Testis (tissue), 3 donors: ENCODE measurements around the gene CEP72. TPM values are rescaled to one million over a fixed set of nuclear protein-coding genes. Genes with fewer than 3 reads are reported as not detected.

Experiments
- DNase-seq: peaks from one replicate; pipeline ENCODE4 v3.0.0-alpha.2; 2019
- H3K27ac ChIP-seq, 2 donors: fragments of 200-600 bp; sonication (generic); one replicate each; pipeline ENCODE4 v1.5.1; 2019
- H3K27me3 ChIP-seq: fragments of 200-600 bp; sonication (generic); one replicate; pipeline ENCODE4 v1.5.1; 2019
- H3K36me3 ChIP-seq: fragments of 200-600 bp; sonication (generic); one replicate; pipeline ENCODE4 v1.5.1; 2017; ENCODE audit warnings: low read depth; ENCODE audit errors: missing control alignments
- H3K4me1 ChIP-seq: fragments of 200-600 bp; sonication (generic); one replicate; pipeline ENCODE4 v1.5.1; 2019
- H3K4me3 ChIP-seq, 2 donors: fragments of 200-600 bp; sonication (generic); one replicate each; pipeline ENCODE4 v1.5.1; 2017 to 2019
- H3K9me3 ChIP-seq: fragments of 200-600 bp; sonication (generic); one replicate; pipeline ENCODE4 v1.5.1; 2017
- POLR2A ChIP-seq: fragments of 450-650 bp; IDR thresholded peaks from one replicate; pipeline ENCODE4 v1.6.1; 2017; ENCODE audit warnings: antibody characterized with exemption, mild to moderate bottlenecking, moderate library complexity
- WGBS, 2 donors: methylation state at CpG; one replicate each; pipeline ENCODE4 v1.1.5; 2018; 5-methylcytosine and 5-hydroxymethylcytosine counted together
- intact Hi-C: fragments of 100-400 bp; cut with DNase I; formaldehyde crosslinking; loops from one replicate; pipeline ENCODE4 v1.15.1; 2023; ENCODE audit warnings: low total_unique reads
- polyA plus RNA-seq: library from polyadenylated mRNA; stranded (reverse); fragments of 350-450 nt; fragmentation: Illumina TruSeq; extraction: RNeasy Lipid Tissue Mini Kit (QIAGEN cat#74804); gene quantifications from one replicate; pipeline ENCODE4 v1.2.3, GENCODE V29; 2014; ENCODE audit warnings: low read depth, low replicate concordance; ENCODE audit not compliant: insufficient read depth
- total RNA-seq, 2 donors: library from RNA; depleted of rRNA; stranded (reverse); fragments of >200 nt; gene quantifications; one replicate each; pipeline ENCODE4 v1.2.3, GENCODE V29; 2016
- TF ChIP-seq, protein P1 (sequence below), 3 experiments: fragments of 450-650 bp in 2 of 3; fragments of 200-600 bp in 1 of 3; sonication (generic) in 1 of 3; IDR thresholded peaks; one replicate each; pipeline ENCODE4 v1.5.1; 2016 to 2019; ENCODE audit warnings: antibody characterized with exemption in 3 of 3, mild to moderate bottlenecking in 2 of 3, moderate library complexity in 1 of 3

Gene CEP72
- total and polyA plus RNA-seq, 3 donors from 2014 or later: 18.5 to 31.2 (median 19.8) TPM

DNA sequence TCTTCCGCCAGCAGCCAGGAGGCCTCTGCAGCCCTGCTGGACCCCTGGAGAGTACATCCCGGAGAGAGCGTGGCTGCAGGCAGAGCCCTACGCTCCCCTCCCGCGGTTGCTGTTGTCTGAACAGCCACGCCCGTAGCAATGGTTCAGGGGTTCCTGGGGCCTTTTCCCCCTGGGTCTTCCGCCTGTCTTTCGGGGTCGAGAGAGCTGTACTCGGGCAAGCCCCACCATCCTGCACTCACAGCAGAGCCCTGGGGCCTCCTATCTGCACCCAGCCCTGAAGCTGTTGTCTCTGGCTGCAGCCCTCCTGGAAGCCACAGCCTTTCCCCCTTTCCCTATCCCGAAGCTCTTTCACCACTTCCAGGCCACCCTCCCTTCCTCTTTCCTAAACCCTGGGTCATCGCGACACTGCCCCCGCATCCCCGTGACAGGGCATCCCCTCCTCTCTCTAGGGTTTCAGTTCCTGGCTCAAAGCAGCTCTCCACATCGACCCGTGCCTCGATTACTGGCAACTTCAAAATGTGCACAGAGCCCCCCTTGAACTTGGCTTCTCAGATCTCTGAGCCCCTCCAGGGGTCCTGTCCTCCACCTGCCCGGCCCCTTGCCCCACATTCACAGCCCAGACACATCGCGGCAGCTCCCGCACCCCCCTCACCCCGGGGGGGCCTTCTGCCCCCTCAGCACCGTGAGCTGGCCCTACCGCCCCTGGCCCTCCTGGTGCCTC, 43.9 kb upstream of the CEP72 start:
- H3K27me3 ChIP-seq: no peaks in the 10 kb centered on the region
- no peak overlapping the region for H3K4me3 ChIP-seq
- no peaks in the 10 kb centered on the region for H3K36me3 ChIP-seq
- WGBS, 2 donors: 63 to 65% methylated on average over 25 to 27 of the region's 27 CpGs
- H3K9me3 ChIP-seq: no peaks in the 10 kb centered on the region
- no peaks in the 10 kb centered on the region for H3K4me1 ChIP-seq
- intact Hi-C loops: no loop called here
- no peak for TF ChIP-seq POLR2A
- TF ChIP-seq, protein P1, sequence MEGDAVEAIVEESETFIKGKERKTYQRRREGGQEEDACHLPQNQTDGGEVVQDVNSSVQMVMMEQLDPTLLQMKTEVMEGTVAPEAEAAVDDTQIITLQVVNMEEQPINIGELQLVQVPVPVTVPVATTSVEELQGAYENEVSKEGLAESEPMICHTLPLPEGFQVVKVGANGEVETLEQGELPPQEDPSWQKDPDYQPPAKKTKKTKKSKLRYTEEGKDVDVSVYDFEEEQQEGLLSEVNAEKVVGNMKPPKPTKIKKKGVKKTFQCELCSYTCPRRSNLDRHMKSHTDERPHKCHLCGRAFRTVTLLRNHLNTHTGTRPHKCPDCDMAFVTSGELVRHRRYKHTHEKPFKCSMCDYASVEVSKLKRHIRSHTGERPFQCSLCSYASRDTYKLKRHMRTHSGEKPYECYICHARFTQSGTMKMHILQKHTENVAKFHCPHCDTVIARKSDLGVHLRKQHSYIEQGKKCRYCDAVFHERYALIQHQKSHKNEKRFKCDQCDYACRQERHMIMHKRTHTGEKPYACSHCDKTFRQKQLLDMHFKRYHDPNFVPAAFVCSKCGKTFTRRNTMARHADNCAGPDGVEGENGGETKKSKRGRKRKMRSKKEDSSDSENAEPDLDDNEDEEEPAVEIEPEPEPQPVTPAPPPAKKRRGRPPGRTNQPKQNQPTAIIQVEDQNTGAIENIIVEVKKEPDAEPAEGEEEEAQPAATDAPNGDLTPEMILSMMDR (IDR thresholded peaks at IDR 0.05): no peak
- no peak overlapping the region for H3K27ac ChIP-seq
- peak; percentile 10 for DNase-seq

DNA sequence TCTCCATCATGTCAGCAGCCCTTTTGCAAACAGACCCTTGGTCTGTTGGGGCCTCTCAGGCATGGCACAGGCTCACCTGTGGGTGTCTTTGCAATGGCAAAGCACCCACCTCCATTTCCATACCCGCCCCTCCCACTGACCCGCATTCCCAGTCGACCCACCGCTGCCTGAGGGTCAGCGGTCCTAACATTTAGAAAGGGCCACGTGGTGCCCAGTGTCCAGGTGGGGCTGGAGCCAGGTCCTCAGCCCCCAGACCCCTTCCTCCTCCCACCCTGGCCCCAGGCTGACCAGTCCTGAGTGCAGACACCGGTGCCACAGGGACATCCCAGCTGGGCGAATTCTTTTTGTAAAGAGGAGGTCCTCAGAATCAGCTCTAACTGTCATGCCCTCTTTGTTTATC, 43.3 kb upstream of the CEP72 start:
- WGBS, 2 donors: 87 to 88% methylated on average over 6 to 8 of the region's 8 CpGs
- no peaks in the 10 kb centered on the region for H3K9me3 ChIP-seq
- H3K36me3 ChIP-seq: no peaks in the 10 kb centered on the region
- H3K4me1 ChIP-seq: no peaks in the 10 kb centered on the region
- H3K27me3 ChIP-seq: no peaks in the 10 kb centered on the region
- no peak for TF ChIP-seq POLR2A
- TF ChIP-seq, protein P1 (IDR thresholded peaks at IDR 0.05): no peak
- no peak overlapping the region for H3K27ac ChIP-seq
- intact Hi-C loops: no loop called here
- H3K4me3 ChIP-seq: no peak overlapping the region
- no peak for DNase-seq

DNA sequence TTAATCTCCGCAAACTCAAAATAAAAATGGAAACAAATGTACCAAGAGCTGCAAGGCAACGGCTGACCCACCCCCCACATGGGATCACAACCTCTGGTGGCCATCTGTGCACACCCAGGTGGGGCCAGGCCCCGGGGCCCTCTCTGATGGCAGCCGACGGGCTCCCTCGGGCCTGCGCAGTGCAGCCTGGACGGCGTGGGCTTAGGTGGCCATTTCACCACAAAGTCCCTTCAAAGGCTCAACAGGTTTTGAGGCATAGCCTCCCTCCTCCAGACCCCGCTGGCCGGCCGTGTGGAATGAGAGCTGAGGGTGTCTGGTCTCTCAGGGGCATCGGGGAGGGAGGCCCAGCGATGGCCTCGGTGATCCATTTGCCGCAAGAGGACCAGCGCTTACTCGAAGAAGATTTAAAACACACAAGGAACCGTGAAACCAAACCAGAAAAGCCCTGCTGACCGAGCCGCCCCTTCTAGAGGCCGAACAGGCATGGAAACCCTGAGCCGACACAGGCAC, 42.7 kb upstream of the CEP72 start:
- H3K36me3 ChIP-seq: no peaks in the 10 kb centered on the region
- WGBS, 2 donors: 87 to 89% methylated on average over 17 to 23 of the region's 23 CpGs
- no peaks in the 10 kb centered on the region for H3K9me3 ChIP-seq
- H3K4me3 ChIP-seq: no peak overlapping the region
- no peaks in the 10 kb centered on the region for H3K27me3 ChIP-seq
- no peak overlapping the region for H3K27ac ChIP-seq
- no peak for TF ChIP-seq POLR2A
- TF ChIP-seq, protein P1 (IDR thresholded peaks at IDR 0.05): no peak
- DNase-seq: peak; percentile 7
- intact Hi-C loops: no loop called here
- H3K4me1 ChIP-seq: no peaks in the 10 kb centered on the region

DNA sequence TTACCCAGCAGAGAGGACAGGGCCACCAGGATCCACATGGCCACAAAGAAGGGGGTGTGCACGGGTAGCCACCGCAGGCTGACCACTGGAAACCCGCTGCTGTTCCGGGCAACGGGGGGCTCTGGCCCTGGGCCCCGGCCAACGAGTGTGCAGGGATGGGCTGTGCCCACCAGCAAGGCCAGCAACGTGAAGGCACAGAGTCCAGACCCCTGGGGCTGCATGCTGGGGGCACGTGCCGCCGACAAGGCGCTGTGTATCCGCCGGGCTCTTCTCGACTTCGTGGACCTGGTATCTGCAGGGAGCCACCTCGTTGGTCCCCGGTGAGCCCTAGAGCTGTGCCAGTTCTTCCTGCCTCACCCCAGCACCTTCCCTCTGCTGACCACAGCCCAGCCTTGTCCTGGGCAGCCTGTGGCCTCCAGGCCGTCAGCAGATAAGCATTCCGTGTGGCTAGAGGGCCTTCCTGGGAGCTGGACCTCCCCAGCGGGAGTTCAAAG, 42.2 kb upstream of the CEP72 start:
- H3K27ac ChIP-seq: no peak overlapping the region
- no peak overlapping the region for H3K4me3 ChIP-seq
- TF ChIP-seq, protein P1 (IDR thresholded peaks at IDR 0.05): no peak
- no peak for TF ChIP-seq POLR2A
- 83 to 87% methylated on average over 9 to 20 of the region's 21 CpGs for WGBS, 2 donors
- DNase-seq: peak; percentile 8
- no peaks in the 10 kb centered on the region for H3K27me3 ChIP-seq
- no peaks in the 10 kb centered on the region for H3K36me3 ChIP-seq
- intact Hi-C loops: no loop called here
- no peaks in the 10 kb centered on the region for H3K9me3 ChIP-seq
- H3K4me1 ChIP-seq: no peaks in the 10 kb centered on the region
